ENCODE data around the gene IRAK1BP1. TPM values are rescaled to one million over a fixed set of nuclear protein-coding genes. Genes with fewer than 3 reads are reported as not detected.

The IRAK1BP1 gene
- total and polyA plus RNA-seq, 9 donors, result 2.5 to 4.8 (median 3.8) TPM

Other genes with a start within 250 kb of the IRAK1BP1 start
- gene PHIP, start 210.7 kb downstream of the IRAK1BP1 start, total RNA-seq, result 25.8 TPM
- 10 to 100 TPM; 15.3 to 31.1 (median 23.7) TPM for gene PHIP, start 210.7 kb downstream of the IRAK1BP1 start, polyA plus RNA-seq (ENCODE audit: insufficient read depth in 1 of 8, insufficient read length in 8 of 8, low replicate concordance in 1 of 8)

Measured in muscle of leg (tissue), 9 donors.